ENCODE measurements around the gene DNAJC12.

The DNAJC12 gene

GRCh38 chr10:67818323-67818722, 19.7 kb downstream of the DNAJC12 start:
- no peak overlapping the region for H3K4me3 ChIP-seq (replicated peaks; ENCODE audit: low read depth, low read length)
- TF ChIP-seq CTCF (IDR thresholded peaks at IDR 0.05; ENCODE audit: low read depth, low read length, missing control alignments): no peak
- DNase-seq (ENCODE audit: extremely low read depth, low read depth): peak; percentile 27

- no peak for DNase-seq (ENCODE audit: extremely low read depth, low read depth)
- no peak for TF ChIP-seq CTCF (IDR thresholded peaks at IDR 0.05; ENCODE audit: low read depth, low read length, missing control alignments)
- no peak overlapping the region for H3K4me3 ChIP-seq (replicated peaks; ENCODE audit: low read depth, low read length)
Observed at GRCh38 chr10:67816719-67817118, 21.3 kb downstream of the DNAJC12 start.

- H3K4me3 ChIP-seq (replicated peaks; ENCODE audit: low read depth, low read length): no peak overlapping the region
- no peak for TF ChIP-seq CTCF (IDR thresholded peaks at IDR 0.05; ENCODE audit: low read depth, low read length, missing control alignments)
- no peak for DNase-seq (ENCODE audit: extremely low read depth, low read depth)
Observed at GRCh38 chr10:67815571-67816059, 22.4 kb downstream of the DNAJC12 start.

GRCh38 chr10:67812007-67812406, 26.0 kb downstream of the DNAJC12 start:
- H3K4me3 ChIP-seq (replicated peaks; ENCODE audit: low read depth, low read length): no peak overlapping the region
- DNase-seq (ENCODE audit: extremely low read depth, low read depth): no peak
- TF ChIP-seq CTCF (IDR thresholded peaks at IDR 0.05; ENCODE audit: low read depth, low read length, missing control alignments): no peak

GRCh38 chr10:67809107-67809506, 28.9 kb downstream of the DNAJC12 start:
- no peak for DNase-seq (ENCODE audit: extremely low read depth, low read depth)
- TF ChIP-seq CTCF (IDR thresholded peaks at IDR 0.05; ENCODE audit: low read depth, low read length, missing control alignments): no peak
- H3K4me3 ChIP-seq (replicated peaks; ENCODE audit: low read depth, low read length): no peak overlapping the region

GRCh38 chr10:67808704-67809103, 29.3 kb downstream of the DNAJC12 start:
- no peak overlapping the region for H3K4me3 ChIP-seq (replicated peaks; ENCODE audit: low read depth, low read length)
- DNase-seq (ENCODE audit: extremely low read depth, low read depth): no peak
- no peak for TF ChIP-seq CTCF (IDR thresholded peaks at IDR 0.05; ENCODE audit: low read depth, low read length, missing control alignments)

- no peak for TF ChIP-seq CTCF (IDR thresholded peaks at IDR 0.05; ENCODE audit: low read depth, low read length, missing control alignments)
- no peak for DNase-seq (ENCODE audit: extremely low read depth, low read depth)
- no peak overlapping the region for H3K4me3 ChIP-seq (replicated peaks; ENCODE audit: low read depth, low read length)
Observed at GRCh38 chr10:67807855-67808456, 30.0 kb downstream of the DNAJC12 start.
